GM18511 (cell line): Measurements from ENCODE around the gene PODXL2.
"Not testable (repeated sequence)": the region's sequence is repeated elsewhere in the genome, so short reads cannot be mapped to it uniquely, and the experiment has no call there.

Source experiments
- ATAC-seq: cut with Tn5 transposase; IDR thresholded peaks from one replicate; pipeline ENCODE4 v1.9.1; 2021; ENCODE audit warnings: mild to moderate bottlenecking, moderate library complexity; ENCODE audit not compliant: unreplicated experiment

Gene PODXL2

GRCh38 chr3:127688022-127688415 is 59.0 kb downstream of the PODXL2 start:
- no peak for ATAC-seq

DNA sequence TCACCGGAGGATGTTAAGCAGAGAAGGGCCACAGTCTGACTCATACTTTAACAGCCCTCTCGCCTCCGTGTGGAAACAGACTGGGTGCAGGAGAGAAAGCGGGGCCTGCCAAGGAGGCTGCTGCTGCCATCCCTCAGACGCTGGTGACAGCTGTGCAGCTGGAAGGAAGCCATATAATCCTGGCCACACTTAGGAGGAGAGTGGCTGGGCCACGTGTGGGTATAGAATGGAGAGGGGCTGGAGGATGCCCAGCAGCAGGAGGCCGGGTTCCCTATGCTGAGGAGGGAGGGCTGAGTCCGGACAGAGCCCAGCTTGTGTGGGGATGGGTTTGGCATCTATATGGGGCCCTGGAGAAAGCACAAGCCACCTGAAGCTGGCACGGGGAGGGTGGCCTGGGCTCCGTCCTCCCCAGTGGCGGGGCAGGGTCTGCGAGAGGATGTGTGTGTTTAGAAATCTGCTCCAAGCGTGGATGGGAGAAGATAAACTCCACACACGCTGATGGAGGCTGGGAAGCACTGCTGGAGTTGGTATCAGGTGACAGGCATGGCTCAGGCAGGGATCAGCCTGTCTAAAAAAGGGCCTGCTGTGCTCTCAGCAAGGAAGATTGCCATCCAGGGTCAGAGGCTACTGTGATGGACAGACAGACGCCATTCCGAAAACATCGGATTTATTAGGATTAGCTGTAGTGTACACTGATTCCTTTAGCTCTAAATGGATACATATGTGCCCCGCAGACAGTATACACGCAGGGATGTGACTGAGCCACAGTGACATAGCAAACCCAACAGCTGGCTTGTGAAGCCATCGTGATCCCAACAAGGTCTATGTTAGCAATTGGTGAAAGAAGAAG is 59.7 kb downstream of the PODXL2 start:
- no peak for ATAC-seq

DNA sequence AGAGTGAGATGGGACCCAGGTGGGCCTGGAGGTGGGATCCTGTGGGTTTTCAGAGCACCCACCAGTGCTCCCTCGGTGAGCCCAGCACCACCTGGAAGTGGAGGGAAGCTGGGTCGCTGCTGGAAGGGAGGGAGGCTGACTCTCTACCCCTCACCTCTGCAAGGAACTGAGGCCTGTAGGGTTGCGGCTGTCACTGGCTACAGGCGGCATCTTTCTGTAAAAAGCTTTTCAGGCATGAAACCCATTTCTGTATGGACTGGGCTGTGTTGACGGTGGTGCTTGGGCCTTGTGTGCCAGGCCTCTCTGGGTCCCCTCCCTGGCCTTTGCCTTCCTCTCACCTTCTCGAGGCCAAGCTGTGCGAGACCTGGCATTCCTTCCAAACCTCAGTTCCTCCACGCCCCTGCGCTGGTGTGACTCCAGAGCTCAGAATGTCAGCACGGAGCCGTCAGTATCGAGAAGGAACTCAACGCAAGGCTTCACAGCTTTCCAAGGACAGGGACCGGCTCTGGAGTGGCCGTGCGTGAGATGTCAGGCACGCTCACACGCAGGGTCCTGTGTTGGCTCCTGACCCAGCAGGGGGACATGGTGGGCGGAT is 60.4 kb downstream of the PODXL2 start:
- no peak for ATAC-seq

GRCh38 chr3:127690106-127690505 is 61.1 kb downstream of the PODXL2 start:
- ATAC-seq = no peak

DNA sequence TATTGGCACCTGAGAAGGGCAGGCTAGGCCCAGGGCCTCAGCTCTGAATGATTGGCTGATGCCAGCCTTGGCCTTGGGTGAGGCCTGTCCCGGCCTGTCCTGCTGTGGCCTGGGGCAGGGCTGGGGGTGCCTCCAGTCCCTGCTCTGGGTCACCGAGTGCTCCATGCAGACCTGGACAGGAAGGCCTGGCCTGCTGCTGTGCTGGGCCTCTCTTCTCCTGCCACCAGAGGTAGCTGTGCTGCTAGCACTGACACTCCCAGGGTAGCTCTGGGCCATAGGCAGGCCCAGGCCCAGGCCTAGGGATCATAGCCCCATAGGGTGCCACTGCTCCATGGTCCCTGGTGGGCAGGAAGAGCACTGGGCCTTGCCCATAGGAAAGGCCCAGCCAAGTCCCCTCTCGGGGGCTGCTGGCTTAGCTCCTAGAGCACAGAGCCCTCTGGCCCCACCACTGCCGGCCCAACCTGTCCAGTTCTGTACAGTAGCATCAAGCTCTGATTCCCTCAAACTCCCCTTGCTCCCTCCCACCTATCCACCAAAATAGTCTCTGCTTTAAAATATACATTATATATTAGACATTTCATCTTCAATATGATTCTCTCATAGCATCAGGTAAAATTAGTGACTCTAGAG is 62.0 kb downstream of the PODXL2 start:
- no peak for ATAC-seq

DNA sequence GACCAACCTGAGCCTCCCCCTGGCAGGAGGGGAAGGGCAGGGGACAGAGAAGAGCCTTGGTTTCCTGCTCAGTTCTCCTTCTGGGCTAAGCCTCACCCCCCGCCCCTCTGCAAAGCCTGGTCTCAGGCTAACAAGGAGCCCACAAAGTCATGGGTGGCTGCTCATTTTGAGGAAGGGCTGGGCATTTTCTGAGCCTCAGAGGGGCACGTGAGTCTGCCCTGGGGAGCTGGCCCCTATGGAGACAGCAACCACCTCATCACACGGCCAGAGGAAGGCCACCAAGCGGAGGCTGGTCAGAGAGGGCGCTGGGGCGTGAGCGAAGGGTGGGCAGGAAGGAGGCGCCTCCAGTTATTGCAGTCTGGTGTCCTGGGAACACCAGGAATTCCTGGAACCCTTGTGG is 62.5 kb downstream of the PODXL2 start:
- no peak for ATAC-seq

DNA sequence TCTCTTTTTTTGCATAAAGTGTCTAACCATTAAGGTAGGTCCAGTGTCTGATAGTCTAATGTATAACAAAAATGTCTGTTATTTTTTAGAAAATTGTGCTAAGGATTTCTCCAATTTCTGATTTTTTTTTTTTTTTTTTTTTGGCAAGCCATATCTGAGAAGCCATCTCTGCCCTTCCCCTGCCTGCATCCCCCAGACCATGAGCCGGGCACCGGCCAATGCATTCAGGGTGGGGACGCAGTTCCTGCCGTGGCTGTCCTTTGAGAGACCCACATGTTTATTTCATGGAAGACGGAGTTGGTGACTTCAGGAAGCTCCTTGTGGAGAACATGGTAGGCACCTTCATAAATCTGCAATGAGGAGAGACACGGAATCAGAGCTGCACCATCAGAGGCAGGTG is 63.0 kb downstream of the PODXL2 start:
- ATAC-seq = no peak

GRCh38 chr3:127692501-127693335 is 63.7 kb downstream of the PODXL2 start:
- ATAC-seq = no peak

DNA sequence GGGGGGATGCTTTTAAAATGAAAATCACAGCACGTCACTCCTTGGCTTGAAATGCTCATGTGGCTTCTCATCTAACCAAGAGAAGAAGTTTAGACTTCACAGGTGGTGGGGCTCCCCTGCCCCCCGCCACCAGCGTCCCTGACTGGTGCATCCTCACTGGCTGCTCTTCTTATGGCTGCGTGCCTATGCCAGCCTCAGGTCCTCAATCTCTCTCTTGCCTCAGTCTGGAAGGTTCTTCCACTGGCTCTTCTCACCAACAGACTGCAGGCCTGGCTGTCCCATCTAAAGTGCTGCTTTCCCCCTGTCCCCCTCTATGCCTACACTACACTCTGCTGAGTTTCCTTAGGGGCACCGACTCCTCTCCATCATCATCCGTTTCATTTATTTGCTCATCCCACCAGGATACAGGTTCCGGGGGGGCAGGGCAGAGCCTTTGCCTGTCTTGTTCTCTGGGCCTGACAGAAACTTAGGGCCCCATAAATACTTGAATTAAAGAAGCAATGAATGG is 64.4 kb downstream of the PODXL2 start:
- ATAC-seq = no peak

DNA sequence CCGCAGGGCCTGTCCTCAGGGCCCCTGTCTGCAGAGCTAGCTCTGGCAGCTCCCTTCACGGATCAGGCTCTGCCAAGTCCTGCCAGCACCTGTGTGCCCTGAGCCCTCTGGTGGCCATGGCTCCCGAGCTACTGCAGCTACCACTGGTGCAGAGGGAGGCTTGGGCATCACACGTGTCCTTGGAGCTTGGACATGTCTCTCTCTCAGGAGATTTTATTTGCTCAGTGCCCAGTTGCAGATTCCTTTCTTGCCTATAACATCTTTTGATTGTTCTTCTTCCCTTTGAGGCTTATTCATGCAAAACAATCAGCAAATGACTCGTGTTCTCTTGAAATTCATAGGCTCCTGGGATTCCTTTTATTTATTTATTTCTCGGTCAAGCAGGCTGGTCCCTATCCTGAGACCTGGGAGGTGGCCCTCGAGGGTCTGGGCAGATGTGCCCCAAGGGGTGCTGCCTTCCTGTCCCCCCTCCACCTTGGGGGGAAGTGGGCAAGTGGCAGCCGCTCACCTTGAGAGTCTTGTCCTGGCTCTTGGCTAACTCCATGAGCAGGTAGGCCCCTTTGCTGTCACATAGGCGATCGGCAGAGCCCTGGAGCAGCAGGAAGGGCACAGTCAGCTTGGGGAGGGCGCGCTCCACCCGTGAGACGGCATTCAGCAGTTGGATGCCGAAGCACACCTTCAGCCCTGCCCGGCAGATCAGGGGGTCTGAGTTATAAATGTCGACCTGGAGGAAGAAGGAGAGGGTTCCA is 65.7 kb downstream of the PODXL2 start:
- no peak for ATAC-seq

DNA sequence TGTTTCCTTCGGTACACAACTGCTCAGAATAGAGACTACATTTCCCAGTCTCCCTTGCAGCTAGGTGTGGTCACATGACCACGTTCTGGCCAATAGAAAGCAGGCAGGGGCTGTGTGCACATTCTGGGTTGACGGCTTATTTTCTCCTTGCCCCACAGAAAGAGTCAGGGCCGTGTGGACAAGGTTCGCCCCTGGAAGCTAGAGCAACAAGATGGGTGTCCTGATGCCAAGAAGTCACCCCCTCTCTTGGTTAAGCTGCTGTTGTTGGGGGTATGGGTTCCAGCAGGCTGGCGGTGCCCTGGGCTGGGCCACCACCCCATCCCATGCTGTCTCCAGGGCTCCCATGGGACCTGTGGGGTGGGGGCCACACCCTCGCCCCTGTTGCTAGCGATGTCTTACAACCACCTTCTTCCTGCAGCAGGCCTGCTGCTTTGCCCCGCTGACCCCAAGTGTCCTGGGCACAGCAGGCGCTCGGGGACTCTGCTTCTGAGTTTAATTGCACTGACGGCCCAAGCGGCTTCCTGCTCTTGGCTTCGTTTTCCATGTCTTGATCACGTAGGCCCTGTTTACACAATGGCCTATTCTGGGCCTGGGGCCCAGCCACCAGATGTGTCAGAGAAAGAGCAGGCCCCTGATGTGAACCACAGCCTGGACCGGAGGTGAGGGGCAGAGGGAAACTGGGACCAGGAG is 68.7 kb downstream of the PODXL2 start:
- no peak for ATAC-seq

- no peak for ATAC-seq
These were observed 69.3 kb downstream of the PODXL2 start for GRCh38 chr3:127698286-127698685.

- no peak for ATAC-seq
These were observed 69.9 kb downstream of the PODXL2 start for GRCh38 chr3:127698691-127699415.

DNA sequence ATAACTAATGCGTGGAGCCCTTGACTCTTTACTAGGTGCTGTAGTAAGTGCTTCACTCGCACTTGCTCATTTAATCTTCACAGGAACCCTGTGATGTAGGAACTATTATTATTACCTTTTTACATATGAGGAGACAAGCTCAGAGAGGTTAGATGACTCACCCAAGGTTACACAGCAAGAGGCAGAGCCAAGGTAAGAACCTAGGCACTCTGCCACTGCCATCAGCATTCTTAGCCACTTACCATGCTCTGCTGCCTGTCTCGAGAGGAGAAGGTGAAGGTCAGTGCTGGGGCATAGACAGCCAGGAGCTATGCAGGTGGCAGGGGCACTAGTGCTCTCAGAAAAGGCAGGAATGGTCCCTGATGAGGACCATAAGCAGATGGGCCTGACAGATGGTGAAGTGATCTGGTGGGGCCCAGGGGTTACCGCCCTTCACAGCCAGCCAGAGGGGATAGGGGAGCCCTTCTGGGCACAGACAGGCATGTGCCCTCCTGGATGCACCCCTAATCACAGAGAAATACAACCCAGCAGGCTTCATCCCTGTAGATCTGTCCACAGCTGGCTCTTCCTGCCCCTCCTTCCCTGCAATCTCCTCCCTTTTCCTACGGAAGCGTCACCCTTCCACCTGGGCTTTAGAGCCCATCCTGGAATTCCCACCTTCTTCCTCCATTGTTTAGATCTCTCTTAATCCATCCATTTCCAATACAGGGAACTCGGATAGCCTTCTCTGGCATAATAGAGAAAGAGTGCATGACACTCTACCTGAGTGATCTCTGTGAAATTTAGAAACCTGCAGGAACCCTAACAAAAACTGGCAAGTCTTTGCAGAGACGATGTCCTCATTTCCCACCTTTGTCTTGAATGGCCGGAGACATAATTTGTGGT is 70.7 kb downstream of the PODXL2 start:
- no peak for ATAC-seq

GRCh38 chr3:127700406-127700805 is 71.4 kb downstream of the PODXL2 start:
- ATAC-seq = no peak

- no peak for ATAC-seq
These were observed 72.4 kb downstream of the PODXL2 start for GRCh38 chr3:127701280-127701911.

DNA sequence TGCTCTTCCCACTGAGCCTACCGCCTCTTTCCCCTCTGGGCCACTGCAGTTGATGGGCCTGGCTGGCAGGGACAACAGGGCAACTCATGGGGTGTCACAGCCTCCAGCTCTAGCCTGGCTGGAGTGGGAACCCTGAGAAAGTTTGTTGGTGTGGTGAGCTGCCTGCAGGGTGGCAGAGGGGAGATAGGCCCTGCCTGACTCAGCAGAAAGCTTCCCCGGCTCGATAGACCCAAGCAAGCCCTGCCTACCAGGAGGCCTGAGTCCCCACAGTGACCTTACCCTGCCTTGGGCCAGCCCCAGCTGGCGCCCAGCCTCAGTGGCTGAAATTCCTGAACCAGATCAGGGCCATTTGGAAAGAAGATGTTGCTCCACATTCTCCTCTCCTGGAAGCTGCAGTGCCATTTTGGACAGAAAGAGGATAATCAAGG is 73.2 kb downstream of the PODXL2 start:
- no peak for ATAC-seq

DNA sequence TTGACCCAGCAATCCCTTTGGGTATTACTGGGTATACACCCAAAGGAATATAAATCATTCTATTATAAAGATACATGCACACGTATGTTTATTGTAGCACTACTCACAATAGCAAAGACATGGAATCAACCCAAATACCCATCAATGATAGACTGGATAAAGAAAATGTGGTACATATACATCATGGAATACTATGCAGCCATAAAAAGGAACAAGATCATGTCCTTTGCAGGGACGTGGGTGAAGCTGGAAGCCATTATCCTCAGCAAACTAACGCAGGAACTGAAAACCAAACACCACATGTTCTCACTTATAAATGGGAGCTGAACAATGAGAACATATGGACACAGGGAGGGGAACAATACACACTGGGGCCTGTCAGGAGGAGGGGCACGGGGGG is 75.9 kb downstream of the PODXL2 start:
- ATAC-seq = not testable (repeated sequence)
